B cell (primary cell): ENCODE measurements around the gene GALNT18. TPM values are rescaled to one million over a fixed set of nuclear protein-coding genes. Genes with fewer than 3 reads are reported as not detected.

ENCODE experiments used
- ATAC-seq: fragments of 200-7000 bp; cut with Tn5 transposase; one replicate; pipeline ENCODE4 v1.10.0; 2021; ENCODE audit warnings: low read depth, mild to moderate bottlenecking, moderate number of reproducible peaks, moderate library complexity
- CTCF ChIA-PET: fragments of 350-600 bp; sonication (Branson Sonifier 250); formaldehyde crosslinking; loops from one replicate; lab custom pipeline; 2021; ENCODE audit warnings: antibody characterized with exemption, inconsistent platforms; lab: Charles Lee
- POLR2A ChIA-PET: fragments of 350-600 bp; sonication (Branson Sonifier 250); formaldehyde crosslinking; loops from one replicate; lab custom pipeline; 2021; ENCODE audit warnings: antibody characterized with exemption; lab: Charles Lee
- DNase-seq: peaks from one replicate; pipeline ENCODE4 v3.0.0; 2013
- H2AFZ ChIP-seq: 2 replicates; pipeline ENCODE4 v1.6.1; 2012; ENCODE audit warnings: mild to moderate bottlenecking, low read depth, low read length; ENCODE audit not compliant: insufficient read depth, poor library complexity, severe bottlenecking
- H3K27ac ChIP-seq, 2 donors: 1 replicate in 1 of 2; 2 replicates in 1 of 2; pipeline ENCODE4 v1.5.1; 2012 to 2013; ENCODE audit warnings: low read length in 2 of 2, mild to moderate bottlenecking in 2 of 2, moderate library complexity in 1 of 2
- H3K27me3 ChIP-seq, 4 experiments: fragments of 200-600 bp in 1 of 4; sonication (generic) in 1 of 4; replicated peaks in 1 of 4; 1 replicate in 2 of 4; 2 replicates in 2 of 4; pipeline versions ENCODE4 v1.6.1 to v1.7.0; 2013 to 2016; ENCODE audit warnings: low read length in 3 of 4, mild to moderate bottlenecking in 2 of 4, mixed read lengths in 1 of 4, moderate library complexity in 1 of 4; ENCODE audit not compliant: insufficient read depth in 4 of 4, control insufficient read depth in 3 of 4; ENCODE audit errors: control extremely low read depth in 1 of 4
- H3K36me3 ChIP-seq, 2 experiments: replicated peaks in 1 of 2; 1 replicate in 1 of 2; 2 replicates in 1 of 2; pipeline versions ENCODE4 v1.6.1 to v1.7.1; 2013; ENCODE audit warnings: low read length in 1 of 2; ENCODE audit not compliant: insufficient read depth in 2 of 2, control insufficient read depth in 1 of 2; ENCODE audit errors: control extremely low read depth in 1 of 2, extremely low read depth in 1 of 2
- H3K4me1 ChIP-seq, 2 donors: fragments of 200-600 bp in 1 of 2; sonication (generic) in 1 of 2; 1 replicate in 1 of 2; 2 replicates in 1 of 2; pipeline versions ENCODE4 v1.5.1 to v1.6.1; 2013 to 2017; ENCODE audit warnings: low read length in 2 of 2; ENCODE audit not compliant: control insufficient read depth in 2 of 2, insufficient read depth in 2 of 2
- H3K4me2 ChIP-seq: replicated peaks from 2 replicates; pipeline ENCODE3; 2012; ENCODE audit warnings: mild to moderate bottlenecking, low read depth, low read length; ENCODE audit not compliant: poor library complexity, severe bottlenecking
- H3K4me3 ChIP-seq, 5 experiments: fragments of 200-600 bp in 1 of 5; sonication (generic) in 1 of 5; 1 replicate in 3 of 5; 2 replicates in 2 of 5; pipeline versions ENCODE4 v1.5.1 to v1.7.0; 2011 to 2016; ENCODE audit warnings: low read length in 4 of 5, mild to moderate bottlenecking in 4 of 5, low read depth in 2 of 5, control low read depth in 1 of 5, moderate library complexity in 1 of 5; ENCODE audit not compliant: insufficient read depth in 1 of 5; ENCODE audit errors: control extremely low read depth in 1 of 5, extremely low read depth in 1 of 5
- H3K79me2 ChIP-seq: fragments of 200-600 bp; sonication (generic); one replicate; pipeline ENCODE4 v1.6.0; 2016; ENCODE audit warnings: low read length; ENCODE audit not compliant: control insufficient read depth, insufficient read depth
- H3K9ac ChIP-seq: fragments of 200-600 bp; sonication (generic); 2 replicates; pipeline ENCODE4 v1.6.1; 2017; ENCODE audit warnings: mild to moderate bottlenecking, low read length, moderate library complexity
- H3K9me3 ChIP-seq, 3 donors: one replicate each; pipeline versions ENCODE4 v1.6.1 to v1.7.1; 2013; ENCODE audit warnings: low read length in 2 of 3; ENCODE audit not compliant: control insufficient read depth in 2 of 3, insufficient read depth in 1 of 3; ENCODE audit errors: control extremely low read depth in 1 of 3
- H4K20me1 ChIP-seq: 2 replicates; pipeline ENCODE4 v1.6.0; 2012; ENCODE audit warnings: mild to moderate bottlenecking, low read length; ENCODE audit not compliant: insufficient read depth, control insufficient read depth, poor library complexity, severe bottlenecking
- H3K27ac Mint-ChIP-seq: one replicate; pipeline ENCODE4 v1.8.0; 2021; ENCODE audit warnings: mixed read lengths
- H3K27me3 Mint-ChIP-seq: one replicate; pipeline ENCODE4 v1.8.0; 2021; ENCODE audit warnings: mixed read lengths
- H3K4me1 Mint-ChIP-seq: one replicate; pipeline ENCODE4 v1.8.0; 2021; ENCODE audit warnings: mixed read lengths
- H3K4me3 Mint-ChIP-seq: one replicate; pipeline ENCODE4 v1.8.0; 2021; ENCODE audit warnings: mixed read lengths
- H3K9me3 Mint-ChIP-seq: one replicate; pipeline ENCODE4 v1.8.0; 2022; ENCODE audit warnings: mixed read lengths; ENCODE audit not compliant: insufficient read depth
- CTCF ChIP-seq: fragments of 200-600 bp; IDR thresholded peaks from one replicate; pipeline ENCODE4 v1.8.0; 2022; ENCODE audit warnings: antibody characterized with exemption, mild to moderate bottlenecking
- EZH2 ChIP-seq: IDR thresholded peaks from 2 replicates; pipeline ENCODE4 v1.6.1; 2012; ENCODE audit warnings: borderline replicate concordance, low read depth, mild to moderate bottlenecking, moderate library complexity, low read length; ENCODE audit not compliant: insufficient read depth, poor library complexity, severe bottlenecking
- WGBS: methylation state at CpG from one replicate; pipeline ENCODE4 v1.1.5; 2013; ENCODE audit warnings: missing lambda C conversion rate; ENCODE audit not compliant: insufficient coverage; 5-methylcytosine and 5-hydroxymethylcytosine counted together
- intact Hi-C: fragments of 100-400 bp; cut with micrococcal nuclease; formaldehyde crosslinking; loops from one replicate; pipeline ENCODE4 v1.10.0; 2022
- polyA plus RNA-seq: library from polyadenylated mRNA; depleted of rRNA; stranded (reverse); fragments of >200 nt; gene quantifications from 2 replicates; pipeline ENCODE4 v1.2.3, GENCODE V29; 2012
- total RNA-seq, 2 donors: library from RNA; stranded (reverse); fragments of 120-200 nt in 1 of 2; gene quantifications; 1 replicate in 1 of 2; 2 replicates in 1 of 2; pipeline versions ENCODE4 v1.2.3 to v1.2.4, GENCODE V29; 2013 to 2022

Gene GALNT18
- total and polyA plus RNA-seq, 2 donors (not counting 1 experiment from before 2014, with no cell fraction given): not detected

- Histone ChIP-seq H3K27ac (no peak overlapping the region), H3K4me2 (no peak overlapping the region), H2AFZ (no peak overlapping the region), H3K4me1 (no peaks in the 10 kb centered on the region), H3K4me3 (no peak overlapping the region), H3K79me2 (no peaks in the 10 kb centered on the region), H3K9me3 (no peaks in the 10 kb centered on the region), H3K9ac (no peak overlapping the region), H4K20me1 (no peaks in the 10 kb centered on the region), H3K27me3 (no peaks in the 10 kb centered on the region), H3K36me3 (no peaks in the 10 kb centered on the region)
- Mint-ChIP-seq H3K9me3 (no peaks in the 10 kb centered on the region), H3K27me3 (peaks cover 8% of the 10 kb centered on the region), H3K4me1 (no peaks in the 10 kb centered on the region), H3K27ac (no peak overlapping the region), H3K4me3 (no peak overlapping the region)
- TF ChIP-seq EZH2 (no peak), CTCF (no peak)
- ATAC-seq (no peak), DNase-seq (no peak)
- intact Hi-C loops: no loop called here
- ChIA-PET CTCF (no interaction called here), POLR2A (no interaction called here)
- no CpG with 5 or more reads among the region's 1 CpG for WGBS
Measured at GRCh38 chr11:11289669-11290068, 332.1 kb downstream of the GALNT18 start.

GRCh38 chr11:11288972-11289616 is 332.7 kb downstream of the GALNT18 start:
- DNase-seq (no peak), ATAC-seq (no peak)
- Histone ChIP-seq H3K36me3 (no peaks in the 10 kb centered on the region), H3K27ac (no peak overlapping the region), H3K4me1 (no peaks in the 10 kb centered on the region), H3K79me2 (no peaks in the 10 kb centered on the region), H3K4me2 (no peak overlapping the region), H3K4me3 (no peak overlapping the region), H3K9ac (no peak overlapping the region), H4K20me1 (no peaks in the 10 kb centered on the region), H3K27me3 (no peaks in the 10 kb centered on the region), H2AFZ (no peak overlapping the region), H3K9me3 (no peaks in the 10 kb centered on the region)
- Mint-ChIP-seq H3K27ac (no peak overlapping the region), H3K4me3 (no peak overlapping the region), H3K9me3 (no peaks in the 10 kb centered on the region), H3K27me3 (peaks cover 8% of the 10 kb centered on the region), H3K4me1 (no peaks in the 10 kb centered on the region)
- no peak for TF ChIP-seq CTCF
- TF ChIP-seq EZH2: no peak
- intact Hi-C loops: no loop called here
- ChIA-PET POLR2A (no interaction called here), CTCF (no interaction called here)
- 74% methylated on average over 3 of the region's 7 CpGs for WGBS
